HUES48 (cell line): Measurements from ENCODE around the gene ZG16B.

ENCODE experiments used
- H3K27ac ChIP-seq: one replicate; pipeline ENCODE4 v1.7.0; 2013; ENCODE audit warnings: low read depth, low read length, inconsistent platforms
- H3K27me3 ChIP-seq: 2 replicates; pipeline ENCODE4 v1.6.1; 2013; ENCODE audit warnings: mild to moderate bottlenecking, low read length; ENCODE audit not compliant: control insufficient read depth, insufficient read depth
- H3K36me3 ChIP-seq: 2 replicates; pipeline ENCODE4 v1.6.1; 2013; ENCODE audit warnings: low read length; ENCODE audit not compliant: control insufficient read depth, insufficient read depth
- H3K4me1 ChIP-seq: 2 replicates; pipeline ENCODE4 v1.6.1; 2013; ENCODE audit warnings: mild to moderate bottlenecking, low read length; ENCODE audit not compliant: control insufficient read depth, insufficient read depth
- H3K4me3 ChIP-seq: 2 replicates; pipeline ENCODE4 v1.5.1; 2013; ENCODE audit warnings: mild to moderate bottlenecking, low read depth, low read length
- H3K9ac ChIP-seq: 2 replicates; pipeline ENCODE4 v1.6.1; 2013; ENCODE audit warnings: mild to moderate bottlenecking, low read depth, low read length, moderate library complexity
- H3K9me3 ChIP-seq: 2 replicates; pipeline ENCODE4 v1.6.1; 2013; ENCODE audit warnings: low read length; ENCODE audit not compliant: control insufficient read depth, insufficient read depth

Gene ZG16B

DNA sequence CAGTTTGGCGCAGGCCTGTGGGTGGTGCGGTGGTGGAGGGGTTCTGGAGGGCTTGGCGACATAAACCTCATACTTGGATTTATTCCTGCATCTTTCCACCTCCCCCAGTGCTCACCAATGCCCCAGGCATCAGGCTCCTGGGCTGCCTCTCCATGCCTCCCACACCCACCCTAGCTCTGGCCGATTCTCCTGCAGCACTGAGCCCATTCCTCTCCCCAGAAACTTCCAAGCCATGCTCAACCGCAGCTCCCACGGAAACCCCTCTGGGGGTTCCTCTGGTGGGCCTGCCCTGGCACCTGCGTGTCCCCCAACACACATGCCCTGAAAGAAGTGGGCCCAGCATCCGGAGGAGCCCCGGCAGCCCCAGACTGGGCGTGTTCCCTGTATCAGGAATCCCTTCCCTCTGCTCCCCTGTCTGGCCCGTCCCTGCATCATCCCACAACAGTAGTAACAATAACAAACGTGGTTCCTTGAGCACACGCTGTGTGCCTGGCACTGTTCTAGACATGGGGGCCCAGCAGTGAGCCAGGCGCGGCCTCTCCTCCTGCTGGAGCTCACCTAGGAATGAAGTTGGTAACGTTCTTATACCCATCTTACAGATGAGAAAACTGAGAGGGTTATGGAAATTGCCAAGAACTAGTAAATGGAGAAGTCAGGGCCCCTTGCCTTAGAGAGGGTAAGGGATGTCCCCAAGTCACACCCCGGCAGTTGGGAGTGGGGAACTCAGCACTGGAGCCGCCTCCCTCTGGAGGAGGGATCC, 10.7 kb upstream of the ZG16B start:
- H3K4me3 ChIP-seq = no peak overlapping the region
- H3K27ac ChIP-seq = no peak overlapping the region
- H3K9ac ChIP-seq = no peak overlapping the region
- no peaks in the 10 kb centered on the region for H3K9me3 ChIP-seq
- no peaks in the 10 kb centered on the region for H3K36me3 ChIP-seq
- no peaks in the 10 kb centered on the region for H3K27me3 ChIP-seq
- no peaks in the 10 kb centered on the region for H3K4me1 ChIP-seq

DNA sequence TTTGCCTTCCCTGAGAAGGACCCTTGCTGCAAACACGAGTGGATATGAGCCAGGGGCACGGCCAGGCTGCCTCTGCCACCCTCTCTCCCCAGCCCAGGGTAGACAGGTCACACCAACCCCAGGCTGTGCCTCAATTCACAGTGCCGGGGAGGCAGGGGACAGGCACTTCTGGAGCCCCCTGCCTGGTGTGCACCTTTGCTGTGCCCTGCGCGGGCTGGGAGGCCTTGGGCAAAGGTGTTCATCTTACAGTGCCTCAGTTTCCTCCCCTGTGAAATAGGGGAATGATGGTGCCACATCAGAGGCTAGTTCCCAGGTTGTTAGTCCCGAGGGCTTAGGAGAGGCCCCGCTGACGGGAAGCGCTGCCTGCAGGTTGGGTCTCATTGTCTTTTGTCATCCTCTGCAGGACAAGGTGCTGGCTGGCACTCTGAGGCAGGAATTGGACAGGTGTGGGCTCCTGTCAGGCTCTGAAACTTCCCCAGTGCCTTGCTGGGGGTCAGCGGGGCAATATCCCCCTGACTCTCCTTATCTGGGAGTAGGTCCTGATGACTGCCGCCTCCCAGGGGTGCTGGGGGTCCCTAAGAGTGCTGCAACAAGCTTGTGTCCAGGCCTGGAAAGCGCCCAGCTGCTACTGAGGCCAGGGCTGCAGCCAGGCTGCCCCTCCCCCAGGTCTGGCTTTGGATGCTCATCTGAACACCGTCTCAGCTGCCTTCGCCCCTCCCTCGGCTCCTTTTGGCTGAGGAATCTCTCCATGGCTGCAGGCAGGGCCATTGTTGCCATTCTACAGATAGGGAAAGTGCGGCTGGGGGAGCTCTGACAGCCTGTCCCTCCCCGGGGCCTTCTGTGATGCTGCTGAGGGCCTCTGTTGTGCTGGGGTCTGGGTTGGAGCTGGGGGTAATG, 9.9 kb upstream of the ZG16B start:
- no peak overlapping the region for H3K4me3 ChIP-seq
- no peaks in the 10 kb centered on the region for H3K4me1 ChIP-seq
- H3K27me3 ChIP-seq = no peaks in the 10 kb centered on the region
- H3K27ac ChIP-seq = no peak overlapping the region
- H3K9me3 ChIP-seq = no peaks in the 10 kb centered on the region
- H3K9ac ChIP-seq = no peak overlapping the region
- no peaks in the 10 kb centered on the region for H3K36me3 ChIP-seq

DNA sequence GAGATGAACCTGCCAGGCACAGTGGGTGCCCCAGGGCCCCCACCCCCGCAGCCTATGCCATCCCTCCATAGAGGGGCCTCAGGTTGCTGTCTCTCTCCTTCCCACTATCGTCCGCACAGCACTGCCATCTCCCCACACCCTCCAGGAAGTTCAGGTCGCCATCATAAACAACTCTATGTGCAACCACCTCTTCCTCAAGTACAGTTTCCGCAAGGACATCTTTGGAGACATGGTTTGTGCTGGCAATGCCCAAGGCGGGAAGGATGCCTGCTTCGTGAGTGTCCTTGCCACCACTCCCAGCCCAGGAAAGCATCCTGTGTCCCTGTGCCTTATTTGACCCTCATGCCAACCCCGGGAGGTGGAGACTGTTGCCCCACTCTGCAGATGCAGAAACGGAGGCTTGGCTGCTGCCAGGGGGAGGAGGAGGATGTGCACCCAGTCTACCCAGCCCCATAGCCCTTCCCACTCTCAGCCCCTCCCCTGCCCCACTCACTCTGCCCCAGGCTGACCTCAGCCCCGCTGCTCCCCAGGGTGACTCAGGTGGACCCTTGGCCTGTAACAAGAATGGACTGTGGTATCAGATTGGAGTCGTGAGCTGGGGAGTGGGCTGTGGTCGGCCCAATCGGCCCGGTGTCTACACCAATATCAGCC, 9.1 kb upstream of the ZG16B start:
- H3K27me3 ChIP-seq = no peaks in the 10 kb centered on the region
- no peak overlapping the region for H3K4me3 ChIP-seq
- no peak overlapping the region for H3K9ac ChIP-seq
- no peaks in the 10 kb centered on the region for H3K9me3 ChIP-seq
- H3K4me1 ChIP-seq = no peaks in the 10 kb centered on the region
- H3K36me3 ChIP-seq = no peaks in the 10 kb centered on the region
- H3K27ac ChIP-seq = no peak overlapping the region

DNA sequence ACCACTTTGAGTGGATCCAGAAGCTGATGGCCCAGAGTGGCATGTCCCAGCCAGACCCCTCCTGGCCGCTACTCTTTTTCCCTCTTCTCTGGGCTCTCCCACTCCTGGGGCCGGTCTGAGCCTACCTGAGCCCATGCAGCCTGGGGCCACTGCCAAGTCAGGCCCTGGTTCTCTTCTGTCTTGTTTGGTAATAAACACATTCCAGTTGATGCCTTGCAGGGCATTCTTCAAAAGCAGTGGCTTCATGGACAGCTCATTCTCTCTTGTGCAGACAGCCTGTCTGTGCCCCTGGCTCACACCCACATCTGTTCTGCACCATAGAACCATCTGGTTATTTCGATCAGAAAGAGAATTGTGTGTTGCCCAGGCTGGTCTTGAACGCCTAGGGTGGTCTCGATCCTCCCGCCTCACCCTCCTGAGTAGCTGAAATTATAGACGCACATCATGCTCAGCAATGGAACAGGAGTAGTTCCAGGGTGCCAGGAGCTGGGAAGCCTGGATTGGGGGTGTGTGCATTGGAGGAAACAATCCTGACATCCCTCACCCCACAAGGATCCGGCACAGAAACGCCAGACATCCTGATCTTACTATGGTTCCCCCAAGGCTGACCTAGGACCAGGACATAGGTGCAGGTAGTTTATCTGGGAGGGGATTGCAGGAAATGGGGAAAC, 8.5 kb upstream of the ZG16B start:
- Histone ChIP-seq H3K36me3 (no peaks in the 10 kb centered on the region), H3K27me3 (no peaks in the 10 kb centered on the region), H3K9me3 (no peaks in the 10 kb centered on the region), H3K4me1 (no peaks in the 10 kb centered on the region), H3K27ac (no peak overlapping the region), H3K9ac (no peak overlapping the region), H3K4me3 (no peak overlapping the region)

DNA sequence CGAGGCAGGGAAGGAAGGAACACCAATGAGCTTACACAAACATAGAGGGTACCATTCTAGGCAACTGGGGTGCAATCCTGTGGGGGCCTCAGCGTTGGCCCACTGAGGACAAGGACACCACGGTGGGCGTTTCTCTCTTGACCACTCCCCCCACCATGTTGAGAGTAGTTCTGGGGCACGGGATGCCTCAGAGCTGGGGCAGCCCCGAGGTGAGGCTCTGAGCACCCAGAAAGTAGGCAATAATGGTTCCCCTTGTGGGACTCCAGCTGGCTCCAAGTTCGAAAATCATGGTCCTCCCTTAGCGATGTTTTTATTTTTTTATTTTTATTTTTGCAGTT, 8.0 kb upstream of the ZG16B start:
- H3K4me1 ChIP-seq = no peaks in the 10 kb centered on the region
- no peaks in the 10 kb centered on the region for H3K9me3 ChIP-seq
- H3K36me3 ChIP-seq = no peaks in the 10 kb centered on the region
- no peaks in the 10 kb centered on the region for H3K27me3 ChIP-seq
- H3K27ac ChIP-seq = no peak overlapping the region
- H3K4me3 ChIP-seq = no peak overlapping the region
- H3K9ac ChIP-seq = no peak overlapping the region

DNA sequence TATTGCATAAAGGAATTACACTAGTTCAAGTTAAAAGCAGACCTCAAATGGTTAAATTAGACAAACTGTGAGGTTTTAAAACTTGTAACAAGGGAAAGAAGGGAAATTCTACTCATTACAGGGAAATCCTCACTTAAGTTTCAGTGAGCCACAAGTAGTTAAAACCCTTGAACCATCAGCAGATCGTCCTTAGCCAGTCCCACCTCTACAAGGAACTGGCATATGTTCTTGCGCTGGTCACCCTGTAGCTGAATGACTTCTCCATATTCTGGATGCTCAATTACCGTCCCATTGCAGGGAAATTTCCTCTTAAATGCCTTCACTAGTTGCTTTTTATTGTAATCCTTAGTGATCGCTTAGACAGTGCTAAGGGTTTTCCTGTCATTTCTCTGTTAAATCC, 7.6 kb upstream of the ZG16B start:
- Histone ChIP-seq H3K27me3 (no peaks in the 10 kb centered on the region), H3K4me3 (no peak overlapping the region), H3K36me3 (no peaks in the 10 kb centered on the region), H3K9ac (no peak overlapping the region), H3K9me3 (no peaks in the 10 kb centered on the region), H3K27ac (no peak overlapping the region), H3K4me1 (no peaks in the 10 kb centered on the region)

DNA sequence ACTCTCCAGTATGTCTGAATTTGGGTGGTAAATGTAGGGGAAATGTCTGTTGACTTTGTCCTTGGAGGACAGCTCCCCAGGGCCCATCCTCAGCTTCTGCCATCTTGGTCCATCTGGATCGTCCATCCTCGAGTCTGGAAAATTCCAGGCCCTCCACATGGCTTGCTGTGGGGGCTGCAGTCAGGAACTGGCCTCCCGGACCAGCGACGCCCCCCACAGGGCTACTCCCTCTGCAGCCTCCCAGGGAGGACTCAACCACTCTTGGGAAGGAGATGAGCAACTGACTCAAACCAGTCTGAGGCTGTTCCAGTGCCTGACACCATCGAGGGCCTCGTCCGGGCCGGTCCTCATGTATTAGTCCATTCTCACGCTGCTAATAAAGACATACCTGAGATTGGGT, 5.5 kb upstream of the ZG16B start:
- no peaks in the 10 kb centered on the region for H3K27me3 ChIP-seq
- no peaks in the 10 kb centered on the region for H3K9me3 ChIP-seq
- no peaks in the 10 kb centered on the region for H3K36me3 ChIP-seq
- H3K4me1 ChIP-seq = no peaks in the 10 kb centered on the region
- H3K4me3 ChIP-seq = no peak overlapping the region
- no peak overlapping the region for H3K9ac ChIP-seq
- H3K27ac ChIP-seq = no peak overlapping the region

DNA sequence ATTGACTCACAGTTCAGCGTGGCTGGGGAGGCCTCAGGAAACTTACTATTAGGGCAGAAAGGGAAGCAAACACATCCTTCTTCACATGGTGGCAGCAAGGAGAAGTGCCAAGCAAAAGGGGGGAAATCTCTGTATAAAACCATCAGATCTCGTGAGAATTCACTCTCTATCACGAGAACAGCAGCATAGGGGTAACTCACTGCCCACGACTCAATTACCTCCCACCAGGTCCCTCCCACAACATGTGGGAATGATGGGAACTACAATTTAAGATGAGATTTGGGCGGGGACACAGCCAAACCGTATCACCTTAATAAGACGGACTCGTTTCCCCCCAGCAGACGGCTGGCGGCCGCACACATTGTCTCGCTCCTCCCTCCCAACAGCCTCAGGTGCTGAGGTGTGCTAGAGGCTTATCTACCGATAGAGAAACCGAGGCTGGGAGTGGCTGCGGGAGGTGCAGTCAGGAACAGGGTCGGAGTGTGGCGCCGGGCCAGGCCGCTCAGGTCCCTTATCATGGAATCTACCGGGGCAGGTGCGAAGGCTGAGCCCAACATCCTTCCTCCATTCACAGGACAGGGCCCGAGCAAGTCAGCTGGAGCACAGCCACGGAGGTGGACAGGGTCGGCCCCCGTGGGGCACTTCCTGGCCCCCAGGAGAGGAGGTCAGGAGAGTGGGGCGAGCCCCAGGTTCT, 4.9 kb upstream of the ZG16B start:
- no peaks in the 10 kb centered on the region for H3K9me3 ChIP-seq
- H3K9ac ChIP-seq = no peak overlapping the region
- H3K27me3 ChIP-seq = no peaks in the 10 kb centered on the region
- H3K4me1 ChIP-seq = no peaks in the 10 kb centered on the region
- H3K4me3 ChIP-seq = no peak overlapping the region
- no peak overlapping the region for H3K27ac ChIP-seq
- H3K36me3 ChIP-seq = no peaks in the 10 kb centered on the region

DNA sequence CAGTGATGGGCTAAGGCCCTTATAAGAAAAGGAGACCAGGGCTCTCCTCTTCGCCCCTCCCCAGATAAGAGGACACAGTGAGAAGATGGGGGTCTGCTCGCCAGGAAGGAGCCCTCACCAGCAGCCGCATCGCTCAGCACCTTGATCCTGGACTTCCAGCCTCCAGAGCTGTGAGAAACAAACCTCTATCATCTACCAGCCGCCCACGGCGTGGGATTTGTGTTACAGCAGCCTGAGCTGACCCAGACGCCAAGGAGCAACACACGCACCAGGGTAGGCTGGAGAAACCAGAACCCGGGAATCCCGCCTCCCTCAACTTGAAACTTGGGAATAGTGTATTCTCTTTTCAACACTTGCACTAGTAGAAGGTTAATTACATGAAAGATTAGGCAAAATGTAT, 4.2 kb upstream of the ZG16B start:
- no peaks in the 10 kb centered on the region for H3K4me1 ChIP-seq
- no peaks in the 10 kb centered on the region for H3K36me3 ChIP-seq
- H3K27me3 ChIP-seq = no peaks in the 10 kb centered on the region
- H3K4me3 ChIP-seq = no peak overlapping the region
- no peaks in the 10 kb centered on the region for H3K9me3 ChIP-seq
- H3K9ac ChIP-seq = no peak overlapping the region
- no peak overlapping the region for H3K27ac ChIP-seq

DNA sequence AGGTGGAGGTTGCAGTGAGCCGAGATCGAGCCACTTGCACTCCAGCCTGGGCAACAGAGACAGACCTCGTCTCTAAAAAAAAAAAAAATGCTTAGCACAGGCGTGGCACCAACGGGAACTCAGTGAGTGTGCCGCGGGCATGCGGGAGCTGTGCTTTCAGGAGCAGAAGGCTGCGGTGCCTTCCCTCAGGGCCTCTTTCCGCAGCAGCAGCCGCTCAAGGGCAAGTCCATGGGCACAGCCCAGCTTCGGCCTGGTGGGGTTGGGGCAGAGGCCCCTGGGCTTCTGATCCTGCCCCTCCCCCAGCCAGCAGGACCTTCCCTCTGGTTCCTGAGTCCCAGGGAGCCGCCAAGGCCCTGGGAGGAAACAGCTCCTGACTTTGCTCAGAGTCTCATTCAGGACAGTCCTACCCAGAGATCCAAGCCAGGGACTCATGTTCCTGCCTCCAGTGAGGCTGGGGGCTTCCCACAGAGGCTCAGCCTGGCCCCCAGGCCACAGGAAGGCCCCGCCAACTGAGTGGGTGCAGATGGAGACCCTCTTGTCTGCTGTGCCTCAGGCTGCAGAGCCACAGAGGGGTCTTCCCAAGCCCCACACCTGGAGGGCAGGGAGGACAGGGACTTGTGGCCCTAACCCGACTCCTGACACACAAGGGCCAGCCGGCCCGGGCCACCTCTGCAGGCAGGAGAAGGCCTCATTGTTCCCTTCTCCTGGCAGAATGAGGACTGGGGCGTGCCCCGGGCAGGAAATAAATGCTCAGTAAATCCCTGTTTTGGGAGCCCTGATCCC, 3.3 kb upstream of the ZG16B start:
- Histone ChIP-seq H3K27ac (no peak overlapping the region), H3K4me1 (no peaks in the 10 kb centered on the region), H3K27me3 (no peaks in the 10 kb centered on the region), H3K9me3 (no peaks in the 10 kb centered on the region), H3K36me3 (no peaks in the 10 kb centered on the region), H3K4me3 (no peak overlapping the region), H3K9ac (no peak overlapping the region)
